SK-N-MC (cell line): ENCODE data around the gene ERCC5.

Experiments
- EZH2 ChIP-seq: fragments of 200-600 bp; sonication (generic); IDR thresholded peaks from one replicate; pipeline ENCODE4 v1.6.1; 2017; ENCODE audit warnings: antibody characterized with exemption
- POLR2AphosphoS5 ChIP-seq: IDR thresholded peaks from 2 replicates; pipeline ENCODE4 v1.6.1; 2012; ENCODE audit warnings: mild to moderate bottlenecking, low read depth, low read length, borderline replicate concordance

- TF ChIP-seq POLR2AphosphoS5, result no peak
- no peak for TF ChIP-seq EZH2
These were observed 27.9 kb upstream of the ERCC5 start for GRCh38 chr13:102817907-102818306.
